Esophagus muscularis mucosa (tissue), 4 donors: ENCODE measurements around the gene LRMDA. TPM values are rescaled to one million over a fixed set of nuclear protein-coding genes. Genes with fewer than 3 reads are reported as not detected.

Experiments
- DNase-seq: peaks from one replicate; pipeline ENCODE4 v3.0.0-alpha.2; 2017; ENCODE audit errors: extremely low spot score
- H3K27ac ChIP-seq, 4 donors: fragments of 200-600 bp; sonication (generic); replicated peaks in 1 of 4; 1 replicate in 3 of 4; 2 replicates in 1 of 4; pipeline ENCODE4 v1.5.1; 2016 to 2019; ENCODE audit warnings: mild to moderate bottlenecking in 1 of 4
- H3K27me3 ChIP-seq, 4 donors: fragments of 200-600 bp; sonication (generic); one replicate each; pipeline versions ENCODE4 v1.5.1 to v1.6.0; 2016 to 2019
- H3K36me3 ChIP-seq, 4 donors: fragments of 200-600 bp; sonication (generic); one replicate each; pipeline ENCODE4 v1.5.1; 2016 to 2019
- H3K4me1 ChIP-seq, 4 donors: fragments of 200-600 bp; sonication (generic); one replicate each; pipeline ENCODE4 v1.5.1; 2016 to 2019
- H3K4me3 ChIP-seq, 4 donors: fragments of 200-600 bp; sonication (generic); 1 replicate in 2 of 4; 2 replicates in 2 of 4; pipeline ENCODE4 v1.5.1; 2016 to 2019; ENCODE audit warnings: mild to moderate bottlenecking in 4 of 4, moderate library complexity in 1 of 4
- H3K9me3 ChIP-seq, 4 donors: fragments of 200-600 bp; sonication (generic); 1 replicate in 3 of 4; 2 replicates in 1 of 4; pipeline ENCODE4 v1.5.1; 2016 to 2019
- CTCF ChIP-seq, 3 experiments: fragments of 200-600 bp in 2 of 3; fragments of 450-650 bp in 1 of 3; sonication (generic) in 2 of 3; IDR thresholded peaks; one replicate each; pipeline ENCODE4 v1.5.1; 2017 to 2019; ENCODE audit warnings: antibody characterized with exemption in 3 of 3, mild to moderate bottlenecking in 2 of 3, moderate library complexity in 1 of 3
- EP300 ChIP-seq: sonication (generic); formaldehyde crosslinking; IDR thresholded peaks from one replicate; pipeline ENCODE4 v1.6.1; 2017; ENCODE audit warnings: antibody characterized with exemption
- POLR2A ChIP-seq: fragments of 450-650 bp; IDR thresholded peaks from one replicate; pipeline ENCODE4 v1.6.1; 2017; ENCODE audit warnings: antibody characterized with exemption, moderate library complexity, mild to moderate bottlenecking, low read depth
- POLR2AphosphoS5 ChIP-seq, 2 donors: sonication (generic); formaldehyde crosslinking; IDR thresholded peaks; one replicate each; pipeline ENCODE4 v1.6.1; 2017; ENCODE audit warnings: antibody characterized with exemption in 2 of 2
- WGBS: methylation state at CpG from one replicate; pipeline ENCODE4 v1.1.5; 2018; 5-methylcytosine and 5-hydroxymethylcytosine counted together
- intact Hi-C: fragments of 100-400 bp; cut with DNase I; formaldehyde crosslinking; loops from one replicate; pipeline ENCODE4 v1.15.1; 2023
- total RNA-seq, 4 donors: library from RNA; depleted of rRNA; stranded (reverse); fragments of >200 nt; gene quantifications; one replicate each; pipeline versions ENCODE4 v1.1.0 to v1.2.1, GENCODE V29; 2016

LRMDA gene
- total RNA-seq, 4 donors from 2014 or later, result 14.3 to 34.9 (median 26.5) TPM

DNA sequence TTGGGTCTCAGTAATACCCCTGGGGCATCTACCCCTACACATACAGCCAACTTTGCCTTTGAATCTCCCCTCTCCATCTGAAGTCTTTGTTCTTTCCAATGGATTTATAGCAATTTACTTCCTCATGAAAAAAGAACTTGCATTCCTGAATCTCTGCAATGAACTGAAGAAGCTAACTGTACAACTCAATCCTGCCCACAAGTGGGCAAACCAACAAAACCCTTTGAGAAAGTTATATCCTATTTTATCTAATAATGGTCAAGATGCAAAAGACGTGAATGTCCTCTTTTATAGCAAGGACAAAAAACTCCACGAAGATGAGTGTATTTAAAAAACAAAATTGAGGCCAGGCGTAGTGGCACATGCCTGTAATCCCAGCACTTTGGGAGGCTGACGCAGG is 991.3 kb downstream of the LRMDA start:
- WGBS, result 100% methylated on average over 4 of the region's 4 CpGs
- no peaks in the 10 kb centered on the region for H3K9me3 ChIP-seq
- no peak overlapping the region for H3K4me3 ChIP-seq
- intact Hi-C loops, result no loop called here
- TF ChIP-seq POLR2AphosphoS5 (IDR thresholded peaks at IDR 0.05) (no peak), EP300 (no peak), CTCF (IDR thresholded peaks at IDR 0.05) (no peak), POLR2A (no peak)
- H3K4me1 ChIP-seq, result no peaks in the 10 kb centered on the region
- H3K27ac ChIP-seq, result no peak overlapping the region
- H3K27me3 ChIP-seq, result no peaks in the 10 kb centered on the region
- no peak for DNase-seq
- H3K36me3 ChIP-seq, result no peaks in the 10 kb centered on the region

- Histone ChIP-seq H3K27me3 (no peaks in the 10 kb centered on the region), H3K36me3 (no peaks in the 10 kb centered on the region), H3K9me3 (no peaks in the 10 kb centered on the region), H3K27ac (peak overlapping the region in 3 of 4 donors; percentile 70 to 81 (median 78)), H3K4me3 (peak overlapping the region in 1 of 4 donors; percentile 28), H3K4me1 (peaks cover 46 to 57% (median 51%) of the 10 kb centered on the region in 4 donors)
- 43% methylated on average over 4 of the region's 4 CpGs for WGBS
- TF ChIP-seq POLR2AphosphoS5 (IDR thresholded peaks at IDR 0.05) (peak in 1 of 2 donors; percentile 30), EP300 (no peak)
- intact Hi-C loops, result no loop called here
- no peak for DNase-seq
These were observed 997.3 kb downstream of the LRMDA start for GRCh38 chr10:76428551-76429367.

- Histone ChIP-seq H3K9me3 (no peaks in the 10 kb centered on the region), H3K36me3 (no peaks in the 10 kb centered on the region), H3K4me1 (peaks cover 46 to 57% (median 51%) of the 10 kb centered on the region in 4 donors), H3K27ac (peak overlapping the region; percentile 69 to 81 (median 74)), H3K27me3 (no peaks in the 10 kb centered on the region), H3K4me3 (peak overlapping the region; percentile 24 to 40 (median 26))
- intact Hi-C loops, result no loop called here
- DNase-seq, result no peak
- WGBS, result 35% methylated on average over 12 of the region's 12 CpGs
- TF ChIP-seq EP300, result no peak
- TF ChIP-seq POLR2A, result no peak
- TF ChIP-seq POLR2AphosphoS5 (IDR thresholded peaks at IDR 0.05), result no peak
- TF ChIP-seq CTCF (IDR thresholded peaks at IDR 0.05), result no peak
These were observed 998.1 kb downstream of the LRMDA start for GRCh38 chr10:76429368-76430060.

DNA sequence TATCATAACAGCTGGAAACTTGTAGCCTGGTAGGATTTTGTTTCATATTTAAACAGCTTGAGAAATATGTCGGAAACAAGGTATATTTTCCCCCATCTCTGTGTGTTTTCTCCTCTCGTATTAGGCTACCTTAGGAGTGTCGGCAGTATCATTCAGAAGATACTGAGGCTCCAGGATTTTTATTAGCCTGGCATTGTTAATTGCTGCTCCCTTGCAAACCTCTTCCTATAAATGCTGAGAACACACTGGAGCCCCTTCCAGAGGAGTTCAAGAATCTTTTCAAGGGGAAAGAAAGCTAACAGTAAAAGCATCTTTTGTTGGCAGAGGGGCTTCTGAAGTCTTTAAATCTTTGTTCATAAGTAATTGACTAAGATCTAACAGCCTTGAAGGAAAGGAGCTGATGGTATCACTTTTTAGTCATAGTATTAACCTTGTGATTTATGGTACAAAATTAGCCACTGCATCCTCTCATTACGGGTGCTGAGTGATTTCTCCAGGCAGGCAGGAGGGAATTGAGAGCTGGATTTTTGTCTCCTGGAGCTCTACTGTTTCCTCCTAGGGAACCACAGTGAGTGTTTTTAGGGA is 998.7 kb downstream of the LRMDA start:
- Histone ChIP-seq H3K27ac (peak overlapping the region; percentile 69 to 81 (median 74)), H3K27me3 (no peaks in the 10 kb centered on the region), H3K9me3 (no peaks in the 10 kb centered on the region), H3K4me3 (peak overlapping the region; percentile 24 to 40 (median 26)), H3K36me3 (no peaks in the 10 kb centered on the region), H3K4me1 (peaks cover 46 to 57% (median 51%) of the 10 kb centered on the region in 4 donors)
- no peak for DNase-seq
- TF ChIP-seq CTCF (IDR thresholded peaks at IDR 0.05), result no peak
- TF ChIP-seq POLR2AphosphoS5 (IDR thresholded peaks at IDR 0.05), result no peak
- no peak for TF ChIP-seq POLR2A
- no peak for TF ChIP-seq EP300
- 22% methylated on average over 4 of the region's 4 CpGs for WGBS
- intact Hi-C loops, result no loop called here
